Activated CD4-positive, alpha-beta T cell treated with anti-CD3 and anti-CD28 coated beads for 4 hours (primary cell): ENCODE results near the gene STIM1.

Experiments used
- DNase-seq, 2 donors: peaks; one replicate each; pipeline ENCODE4 v3.0.0-alpha.2; 2020

STIM1 gene

GRCh38 chr11:3856856-3857553 is 1.5 kb downstream of the STIM1 start:
- DNase-seq: no peak

GRCh38 chr11:3857628-3858027 is 2.2 kb downstream of the STIM1 start:
- DNase-seq: no peak

- DNase-seq: no peak
Observed at GRCh38 chr11:3859373-3859881, 4.0 kb downstream of the STIM1 start.

DNA sequence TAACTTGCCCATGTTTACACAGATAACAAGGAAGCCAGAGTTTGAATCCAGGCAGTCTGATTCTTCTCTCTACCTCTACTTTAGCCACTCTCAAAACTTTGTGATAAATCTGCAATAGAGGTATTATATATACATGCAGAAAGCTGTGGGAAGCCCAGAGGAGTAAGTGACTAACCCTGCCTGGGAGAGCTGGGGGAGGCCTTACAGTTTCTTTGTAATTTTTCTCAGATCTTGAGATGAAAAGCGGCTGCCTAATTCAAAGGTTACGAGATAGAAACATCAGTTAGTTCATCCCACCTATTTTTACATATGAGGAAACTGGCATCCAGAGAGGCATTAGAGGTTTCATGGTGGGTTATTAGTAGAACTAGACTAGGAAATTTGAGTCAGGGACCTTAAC is 4.9 kb downstream of the STIM1 start:
- peak; percentile 57 to 61 for DNase-seq

DNA sequence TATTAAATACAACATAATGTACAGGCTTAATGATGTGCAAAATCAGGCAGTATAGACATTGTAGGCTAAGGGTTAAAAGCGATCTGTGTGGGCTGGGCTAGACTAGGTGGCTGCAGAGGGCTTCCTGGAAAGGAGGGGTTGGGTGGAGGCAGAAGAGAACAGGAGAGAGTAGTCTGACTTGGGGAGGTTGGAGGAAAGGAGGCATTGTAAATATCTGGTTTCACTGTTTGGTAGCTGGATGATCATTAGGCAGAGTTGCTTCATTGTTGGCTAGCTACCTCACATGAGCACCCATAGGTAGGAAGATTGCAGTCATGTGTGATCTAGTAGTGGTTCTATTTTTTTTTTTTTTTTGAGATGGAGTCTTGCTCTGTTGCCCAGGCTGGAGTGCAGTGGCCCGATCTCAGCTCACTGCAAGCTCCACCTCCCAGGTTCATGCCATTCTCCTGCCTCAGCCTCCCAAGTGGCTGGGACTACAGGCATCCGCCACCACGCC is 5.5 kb downstream of the STIM1 start:
- peak; percentile 34 to 51 for DNase-seq

DNA sequence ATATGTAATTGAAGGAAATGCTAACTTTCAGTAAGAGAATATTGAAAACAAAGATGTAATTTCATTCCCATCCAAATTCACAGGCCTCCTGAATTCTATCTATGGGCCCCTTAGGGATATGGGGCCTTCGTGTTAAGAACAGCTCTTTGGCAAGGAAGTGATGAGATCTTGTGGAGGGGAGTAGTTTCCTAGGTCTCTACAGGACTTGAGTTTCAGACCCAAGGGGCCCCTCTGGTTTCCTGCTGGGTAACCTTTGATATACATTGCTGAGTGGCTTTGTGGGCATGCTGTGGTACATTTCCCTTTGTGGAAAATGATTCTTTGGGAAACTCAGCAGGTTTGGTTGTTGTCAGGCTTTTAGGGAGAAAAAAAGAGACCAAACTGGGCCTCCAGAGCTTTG is 6.2 kb downstream of the STIM1 start:
- DNase-seq: no peak

DNA sequence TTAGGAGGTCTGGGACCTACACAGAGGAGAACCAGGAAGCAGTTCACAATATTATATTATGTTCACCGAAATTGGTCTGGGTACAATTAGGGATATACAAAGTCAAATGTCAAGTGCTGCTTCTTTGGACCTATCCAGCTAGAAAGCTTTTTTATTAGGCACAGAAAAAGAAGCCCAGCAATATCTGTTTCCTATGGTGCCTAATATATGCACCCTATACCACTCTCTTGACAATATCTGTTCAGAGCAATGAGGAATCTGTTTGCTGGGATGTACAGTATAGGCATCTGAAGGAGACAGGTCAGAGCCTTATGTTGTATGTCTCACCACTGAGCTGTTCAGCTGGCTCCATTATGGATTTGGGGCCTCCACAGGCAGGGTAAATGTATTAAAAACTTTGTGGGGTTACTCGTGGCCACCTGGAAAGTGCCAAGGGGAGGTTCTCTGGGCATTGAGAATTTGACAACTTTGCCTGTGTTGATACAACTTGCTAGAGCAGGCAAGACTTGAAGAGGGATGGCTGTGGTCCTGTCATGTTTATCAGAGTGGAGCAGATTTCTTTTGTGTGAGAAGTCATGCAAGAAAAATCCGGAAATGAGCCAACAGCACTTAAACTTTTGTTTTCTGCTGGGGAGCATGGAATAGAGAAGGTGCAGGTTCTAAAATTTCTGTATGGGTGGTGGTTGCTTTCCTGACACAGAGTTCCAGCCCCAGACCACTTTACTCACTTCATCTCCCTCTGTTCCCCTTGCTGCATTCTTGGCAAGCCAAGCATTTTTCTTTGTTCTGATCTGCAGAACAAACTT is 10.1 kb downstream of the STIM1 start:
- no peak for DNase-seq

GRCh38 chr11:3866206-3866605 is 10.7 kb downstream of the STIM1 start:
- DNase-seq: no peak

DNA sequence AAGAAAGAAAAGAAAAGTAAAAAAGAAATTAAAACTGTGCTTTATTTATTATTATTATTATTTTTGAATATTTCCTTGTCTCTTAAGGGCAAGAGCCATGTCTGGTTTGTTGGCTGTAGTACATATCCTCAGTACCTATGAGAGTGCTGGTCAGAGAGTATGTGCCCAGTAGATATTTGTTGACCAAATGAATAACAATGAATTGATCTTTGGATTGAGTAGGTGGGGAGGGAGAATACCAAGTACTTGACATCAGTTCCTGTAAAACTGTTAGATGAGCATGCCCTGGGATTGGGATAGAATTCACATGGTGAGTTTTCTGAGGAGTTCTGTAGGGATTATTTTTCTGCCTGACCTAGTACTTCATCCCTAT is 11.4 kb downstream of the STIM1 start:
- no peak for DNase-seq

DNA sequence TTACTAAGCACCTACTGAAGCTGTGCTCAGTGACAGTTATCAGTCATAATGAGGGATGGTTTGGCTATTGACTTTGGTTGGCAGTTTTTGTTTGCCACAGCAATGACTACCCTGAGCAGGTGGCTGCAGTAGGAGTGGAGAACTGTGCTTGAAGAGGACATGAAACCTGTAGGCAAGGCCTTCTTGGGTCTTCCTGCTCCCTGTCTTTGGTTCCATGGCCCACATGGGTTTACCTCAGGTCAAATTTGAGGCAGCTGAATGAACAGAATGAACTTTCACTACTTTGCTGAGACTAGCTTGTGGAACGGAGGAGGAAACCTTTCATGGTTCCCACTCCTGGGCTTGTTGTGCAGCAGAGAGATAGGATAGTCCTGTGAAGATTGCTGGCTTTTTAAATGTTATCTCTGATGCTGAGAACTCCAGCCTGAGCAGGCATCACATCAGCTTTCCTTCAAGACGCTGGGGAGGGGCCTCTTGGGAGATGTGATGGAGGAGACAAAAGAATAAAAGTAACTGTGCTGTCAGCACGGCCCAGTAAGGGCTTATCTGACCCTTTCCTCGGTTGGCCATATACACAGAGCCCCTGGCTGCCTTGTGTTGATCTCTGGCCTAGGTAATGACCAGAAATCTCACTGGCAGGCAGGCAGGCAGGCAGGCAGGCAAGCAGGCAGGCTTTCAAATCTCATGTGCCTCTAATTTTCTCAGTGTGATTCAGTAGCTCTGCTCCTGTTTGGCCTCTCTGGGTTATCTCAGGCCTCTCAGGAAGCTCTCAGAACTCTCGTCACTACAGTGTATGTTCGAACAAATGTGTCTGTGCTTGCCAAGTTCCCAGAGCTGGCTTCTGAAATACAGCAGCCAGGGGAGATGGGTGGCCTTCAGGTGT is 12.0 kb downstream of the STIM1 start:
- no peak for DNase-seq

DNA sequence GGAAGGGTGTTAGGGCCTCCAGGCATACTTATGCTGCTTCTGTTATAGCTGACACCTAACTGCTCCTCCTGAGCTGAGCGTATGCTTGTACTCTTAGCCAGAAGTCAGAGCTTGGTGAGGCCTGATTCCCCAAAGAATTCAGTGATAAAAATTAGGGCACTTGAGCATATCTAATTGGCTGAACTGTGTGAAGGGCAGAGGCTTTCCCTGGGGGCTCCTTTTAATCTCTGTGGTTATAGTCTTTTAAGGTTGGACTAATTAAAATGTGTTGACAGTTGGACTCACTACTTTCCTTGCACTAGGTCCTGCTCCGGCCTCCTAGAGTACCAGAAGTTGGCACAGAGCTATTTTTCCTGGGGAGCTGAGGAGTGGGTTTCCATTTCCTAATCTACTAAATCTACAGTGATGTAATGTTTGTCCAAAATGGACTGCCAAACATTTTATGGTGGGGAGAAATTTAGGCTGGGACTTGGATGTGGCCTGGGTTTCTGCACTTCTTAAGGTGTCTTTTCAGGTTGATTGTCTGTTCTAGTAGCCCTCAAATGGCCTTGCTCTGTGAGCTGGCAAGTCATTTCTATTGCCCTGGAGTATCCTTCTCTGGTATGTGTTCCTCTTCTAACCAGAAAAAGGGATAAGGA is 18.4 kb downstream of the STIM1 start:
- DNase-seq: no peak

DNA sequence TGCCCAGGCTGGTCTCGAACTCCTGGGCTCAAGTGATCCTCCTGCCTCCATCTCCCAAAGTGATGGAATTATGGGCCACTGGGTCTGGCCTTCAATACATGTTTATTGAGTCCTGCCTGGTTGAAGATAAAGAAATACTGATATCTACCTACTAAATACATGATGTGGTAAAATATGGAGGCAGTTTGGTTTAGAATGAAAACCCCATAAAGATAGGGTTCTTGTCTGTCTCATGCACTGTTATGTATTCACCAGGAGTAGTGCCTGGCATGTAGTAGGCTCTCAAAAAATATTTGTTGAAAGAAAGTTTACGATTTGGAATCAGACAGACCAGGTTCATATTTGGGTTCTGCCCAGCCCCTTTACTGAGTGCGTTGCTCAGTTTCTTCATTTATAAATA is 21.1 kb downstream of the STIM1 start:
- DNase-seq: no peak

DNA sequence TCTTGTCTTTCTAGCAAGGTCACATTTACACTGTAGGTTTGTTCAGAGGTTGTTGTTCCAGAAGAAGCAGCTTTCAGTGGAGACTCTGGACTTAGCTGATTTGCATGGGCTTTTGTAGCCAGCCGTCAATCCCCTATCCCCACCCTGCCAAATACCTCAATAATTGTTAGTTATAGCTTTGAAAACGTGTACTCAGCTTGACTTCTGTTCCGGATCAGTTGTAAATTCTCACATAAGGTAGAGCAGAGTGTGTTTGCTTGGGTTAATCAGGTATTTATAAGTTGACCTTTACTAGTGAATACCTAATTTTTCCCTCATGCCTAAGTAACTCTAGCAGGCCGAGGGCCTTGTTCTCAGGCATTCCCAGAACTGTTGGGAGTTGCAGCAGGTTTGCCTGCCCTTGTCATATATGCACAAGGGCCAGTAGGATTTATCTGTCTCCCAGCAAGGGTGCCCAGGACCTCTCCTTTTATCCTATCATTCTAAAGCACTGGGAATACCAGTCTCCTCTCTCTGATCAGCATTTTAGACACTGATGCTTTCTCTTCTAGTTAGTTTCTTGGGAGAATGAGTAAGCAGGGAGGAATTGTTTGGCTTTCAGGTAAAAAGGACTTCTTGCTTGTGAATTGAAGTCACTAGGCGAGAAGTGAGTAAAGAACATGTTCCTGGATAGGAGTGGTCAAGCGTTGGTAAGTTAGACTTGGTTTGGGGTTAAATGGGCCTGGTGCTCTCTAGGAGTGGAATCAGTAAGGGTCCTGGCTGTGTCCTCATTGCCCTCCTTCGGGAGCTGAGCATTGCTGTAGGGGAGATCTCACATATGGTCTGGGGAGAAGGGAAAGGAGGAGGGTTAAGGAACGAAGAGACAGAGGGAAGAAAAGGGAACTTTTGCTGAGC is 22.1 kb downstream of the STIM1 start:
- DNase-seq: no peak

GRCh38 chr11:3878258-3878584 is 22.8 kb downstream of the STIM1 start:
- no peak for DNase-seq

- no peak for DNase-seq
Observed at GRCh38 chr11:3879216-3879966, 23.9 kb downstream of the STIM1 start.

DNA sequence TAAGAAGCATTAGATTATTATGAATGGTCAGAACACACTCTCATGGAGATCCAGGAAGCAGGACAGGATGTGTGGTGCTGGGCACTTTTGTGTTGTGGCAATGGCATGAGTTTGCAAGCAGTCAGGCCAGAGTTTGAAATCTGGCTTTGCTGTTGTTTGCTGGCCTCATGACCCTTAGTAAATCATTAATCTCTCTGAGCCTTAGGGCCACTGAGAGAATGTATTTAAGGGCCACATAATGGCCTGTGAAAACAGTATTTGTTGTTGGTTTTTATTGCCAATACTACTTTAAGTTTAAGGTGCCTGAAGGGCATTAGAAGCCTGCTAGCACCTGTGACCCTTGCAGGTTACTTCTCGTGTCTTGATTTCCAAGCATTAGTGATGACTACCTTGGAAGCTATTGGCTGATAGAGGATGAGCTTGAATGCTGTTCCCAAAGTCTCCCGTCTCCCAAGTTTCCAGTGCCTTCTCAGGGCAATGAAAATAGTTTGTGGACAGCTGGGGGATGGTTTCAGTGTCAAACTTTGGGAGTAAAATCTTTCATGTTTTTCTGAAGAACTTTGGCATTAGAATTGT is 24.6 kb downstream of the STIM1 start:
- DNase-seq: no peak

GRCh38 chr11:3880724-3881123 is 25.3 kb downstream of the STIM1 start:
- no peak for DNase-seq

GRCh38 chr11:3882655-3883054 is 27.2 kb downstream of the STIM1 start:
- no peak for DNase-seq

- no peak for DNase-seq
Observed at GRCh38 chr11:3885855-3886254, 30.4 kb downstream of the STIM1 start.

DNA sequence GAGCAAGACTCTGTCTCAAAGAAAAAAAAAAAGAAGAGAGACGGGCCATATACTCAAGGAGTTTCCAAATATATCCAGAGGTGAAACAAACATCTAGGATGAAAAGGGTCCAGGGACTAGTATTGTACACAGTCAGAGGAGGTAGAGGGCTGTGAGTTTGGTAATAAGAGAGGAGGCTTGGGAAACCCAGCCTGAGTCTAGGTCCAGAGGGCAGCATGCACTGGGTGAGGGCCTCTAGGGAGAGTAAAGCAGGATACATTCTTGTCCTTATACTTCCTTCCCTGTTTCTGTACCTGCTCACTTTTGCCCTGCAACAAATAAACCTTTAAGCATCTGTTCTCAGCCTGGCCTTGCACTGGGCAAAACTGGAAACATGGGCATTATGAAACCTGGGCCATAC is 31.5 kb downstream of the STIM1 start:
- no peak for DNase-seq

DNA sequence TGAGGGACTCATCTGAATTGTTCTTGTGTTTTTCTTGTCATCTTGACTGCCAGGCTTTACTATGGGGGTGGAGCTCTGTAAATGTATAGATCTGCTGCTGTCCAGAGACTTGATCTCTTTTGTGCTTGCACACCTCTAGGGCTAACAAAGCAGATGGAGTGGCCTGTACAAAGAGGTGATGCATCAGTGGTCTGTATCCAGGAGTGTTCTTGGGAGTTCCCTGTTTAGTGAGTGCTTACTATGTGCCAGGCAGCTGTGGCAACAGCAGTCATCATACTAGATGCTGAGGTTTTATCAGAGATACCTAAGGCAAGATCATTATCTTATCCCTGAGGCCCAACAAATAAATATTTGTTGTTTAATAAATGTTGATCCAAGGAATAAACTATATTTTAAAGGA is 33.4 kb downstream of the STIM1 start:
- no peak for DNase-seq
